AG09319 (cell line): ENCODE data around the gene SRRD.
"Not testable (repeated sequence)": the region's sequence is repeated elsewhere in the genome, so short reads cannot be mapped to it uniquely, and the experiment has no call there.

ENCODE experiments used
- DNase-seq: peaks from one replicate; pipeline ENCODE4 v3.0.0-alpha.2; 2010; ENCODE audit warnings: low read depth; ENCODE audit errors: extremely low read depth
- TF ChIP-seq, protein P1 (sequence below): IDR thresholded peaks from 2 replicates; pipeline ENCODE4 v1.5.1; 2011; ENCODE audit warnings: low read depth, mild to moderate bottlenecking, inconsistent platforms, low read length, moderate library complexity

Gene SRRD, protein sequence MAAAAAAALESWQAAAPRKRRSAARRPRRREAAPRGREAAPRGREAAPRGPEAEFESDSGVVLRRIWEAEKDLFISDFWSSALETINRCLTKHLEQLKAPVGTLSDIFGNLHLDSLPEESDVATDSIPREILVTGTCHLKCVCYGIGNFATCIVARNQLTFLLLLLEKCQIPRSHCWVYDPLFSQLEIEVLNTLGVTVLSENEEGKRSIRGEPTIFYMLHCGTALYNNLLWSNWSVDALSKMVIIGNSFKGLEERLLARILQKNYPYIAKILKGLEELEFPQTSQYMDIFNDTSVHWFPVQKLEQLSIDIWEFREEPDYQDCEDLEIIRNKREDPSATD

DNA sequence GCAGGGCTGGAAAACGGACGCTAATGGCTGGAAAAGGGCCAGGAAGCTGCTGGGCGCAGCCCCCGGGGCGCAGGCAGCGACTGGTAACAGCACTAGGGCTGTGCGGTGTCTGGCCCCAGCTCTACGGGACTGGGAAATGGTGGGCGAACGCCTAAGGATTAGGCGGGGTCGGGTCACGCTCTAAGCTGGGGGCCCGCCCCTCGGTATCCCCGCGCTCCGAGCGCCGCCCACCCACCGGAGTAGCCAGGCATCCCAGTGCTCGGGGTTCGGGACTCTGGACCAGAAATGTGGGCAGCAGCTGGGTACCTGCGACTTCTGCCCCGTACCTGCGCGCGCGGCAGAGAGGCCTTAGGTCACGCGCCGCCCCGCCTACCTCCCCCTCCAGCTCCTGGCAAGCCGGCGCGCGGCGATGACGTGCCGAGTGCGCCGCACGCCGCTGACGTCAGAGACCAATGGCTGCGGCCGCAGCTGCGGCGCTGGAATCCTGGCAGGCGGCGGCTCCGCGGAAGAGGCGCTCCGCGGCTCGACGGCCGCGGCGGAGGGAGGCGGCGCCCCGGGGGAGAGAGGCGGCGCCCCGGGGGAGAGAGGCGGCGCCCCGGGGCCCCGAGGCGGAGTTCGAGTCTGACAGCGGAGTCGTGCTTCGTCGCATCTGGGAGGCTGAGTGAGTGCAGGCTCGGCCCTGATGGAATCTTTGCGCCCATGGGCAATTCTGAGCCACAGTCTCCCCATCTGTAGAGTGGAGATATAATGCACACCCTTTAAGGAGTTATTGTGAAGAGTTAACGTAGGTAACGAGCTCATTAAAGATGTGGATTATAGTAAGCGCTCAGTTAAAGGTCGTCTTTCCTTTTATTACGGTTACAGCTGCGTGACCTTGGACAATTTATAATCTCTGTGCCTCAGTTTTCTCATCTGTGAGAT is at the start of gene SRRD, which contains the start of gene HPS4:
Gene SRRD, plus strand, starts transcription at position 439 of the 921 bp plus-strand sequence. Its CDS starts 14 bp downstream, at position 453.
Gene HPS4, minus strand, starts transcription at position 345 of the 921 bp plus-strand sequence. CDS start 2,021 bp downstream, outside the sequence.
- TF ChIP-seq, protein P1, sequence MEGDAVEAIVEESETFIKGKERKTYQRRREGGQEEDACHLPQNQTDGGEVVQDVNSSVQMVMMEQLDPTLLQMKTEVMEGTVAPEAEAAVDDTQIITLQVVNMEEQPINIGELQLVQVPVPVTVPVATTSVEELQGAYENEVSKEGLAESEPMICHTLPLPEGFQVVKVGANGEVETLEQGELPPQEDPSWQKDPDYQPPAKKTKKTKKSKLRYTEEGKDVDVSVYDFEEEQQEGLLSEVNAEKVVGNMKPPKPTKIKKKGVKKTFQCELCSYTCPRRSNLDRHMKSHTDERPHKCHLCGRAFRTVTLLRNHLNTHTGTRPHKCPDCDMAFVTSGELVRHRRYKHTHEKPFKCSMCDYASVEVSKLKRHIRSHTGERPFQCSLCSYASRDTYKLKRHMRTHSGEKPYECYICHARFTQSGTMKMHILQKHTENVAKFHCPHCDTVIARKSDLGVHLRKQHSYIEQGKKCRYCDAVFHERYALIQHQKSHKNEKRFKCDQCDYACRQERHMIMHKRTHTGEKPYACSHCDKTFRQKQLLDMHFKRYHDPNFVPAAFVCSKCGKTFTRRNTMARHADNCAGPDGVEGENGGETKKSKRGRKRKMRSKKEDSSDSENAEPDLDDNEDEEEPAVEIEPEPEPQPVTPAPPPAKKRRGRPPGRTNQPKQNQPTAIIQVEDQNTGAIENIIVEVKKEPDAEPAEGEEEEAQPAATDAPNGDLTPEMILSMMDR: no peak
- peak; percentile 74 for DNase-seq

DNA sequence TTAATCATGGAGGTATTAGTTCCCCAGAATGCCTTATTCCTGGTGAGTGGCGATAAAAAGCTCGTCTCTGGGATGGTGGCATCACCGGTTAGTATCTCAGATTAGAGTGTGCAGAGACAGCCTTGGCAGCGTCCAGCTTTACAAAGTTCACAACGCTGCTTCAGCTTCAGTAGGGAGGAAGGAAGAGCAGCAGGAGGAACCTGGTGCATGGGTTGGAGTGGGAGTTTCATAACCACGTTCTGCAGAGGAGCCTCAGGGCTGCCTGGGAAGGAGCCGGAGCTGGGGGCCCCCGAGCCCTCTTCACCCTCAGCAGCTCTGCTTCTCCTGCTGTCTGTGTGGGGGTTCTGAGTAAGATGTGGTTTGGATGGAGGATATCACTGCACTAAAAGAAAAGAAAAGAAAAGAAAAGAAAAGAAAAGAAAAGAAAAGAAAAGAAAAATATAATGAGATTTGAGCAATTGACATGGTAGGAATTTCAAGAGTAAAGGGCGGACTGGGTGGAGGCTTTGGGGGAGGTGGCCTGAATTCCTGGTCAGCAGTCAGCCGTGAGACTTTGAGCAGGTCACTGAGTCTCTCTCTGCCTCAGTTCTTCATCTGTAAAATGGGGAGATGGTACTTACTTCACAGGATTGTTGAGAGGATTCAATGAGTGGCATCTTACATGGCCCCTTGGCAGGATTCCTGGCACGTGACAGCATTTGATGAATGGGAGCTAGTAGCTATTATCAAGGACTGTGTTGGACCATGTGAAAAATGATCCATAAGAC is 48.2 kb upstream of the SRRD start:
- TF ChIP-seq, protein P1: no peak
- DNase-seq: no peak

DNA sequence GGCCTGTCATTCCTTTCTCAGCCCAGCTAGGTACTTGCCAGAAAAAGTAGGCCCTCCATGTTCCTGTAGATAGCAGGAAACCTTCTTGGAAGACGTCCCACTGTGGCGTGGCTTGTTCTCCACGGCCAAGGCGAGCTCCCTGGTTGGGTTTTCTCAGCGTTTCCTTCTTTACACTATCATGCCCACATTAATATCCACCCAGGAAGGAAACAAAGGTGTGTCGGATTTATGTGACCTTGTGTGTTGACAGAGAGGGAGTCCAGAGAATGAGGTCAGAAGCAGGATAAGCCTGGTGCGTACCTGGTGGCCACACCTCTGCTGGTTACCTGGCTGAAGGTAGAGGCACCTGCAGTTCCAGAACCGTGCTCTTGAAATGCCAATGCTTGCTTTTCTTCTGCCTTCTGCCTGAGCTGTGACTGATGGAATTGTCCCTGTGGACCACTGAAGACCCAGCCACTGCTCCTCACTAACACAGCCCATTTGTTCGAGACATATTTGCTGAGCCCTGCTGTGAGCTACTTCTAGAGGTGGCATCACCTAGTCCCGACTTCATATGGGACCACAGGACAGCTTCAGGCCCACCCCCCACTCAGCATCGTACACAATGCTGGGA is 46.7 kb upstream of the SRRD start:
- DNase-seq: no peak
- TF ChIP-seq, protein P1: no peak

DNA sequence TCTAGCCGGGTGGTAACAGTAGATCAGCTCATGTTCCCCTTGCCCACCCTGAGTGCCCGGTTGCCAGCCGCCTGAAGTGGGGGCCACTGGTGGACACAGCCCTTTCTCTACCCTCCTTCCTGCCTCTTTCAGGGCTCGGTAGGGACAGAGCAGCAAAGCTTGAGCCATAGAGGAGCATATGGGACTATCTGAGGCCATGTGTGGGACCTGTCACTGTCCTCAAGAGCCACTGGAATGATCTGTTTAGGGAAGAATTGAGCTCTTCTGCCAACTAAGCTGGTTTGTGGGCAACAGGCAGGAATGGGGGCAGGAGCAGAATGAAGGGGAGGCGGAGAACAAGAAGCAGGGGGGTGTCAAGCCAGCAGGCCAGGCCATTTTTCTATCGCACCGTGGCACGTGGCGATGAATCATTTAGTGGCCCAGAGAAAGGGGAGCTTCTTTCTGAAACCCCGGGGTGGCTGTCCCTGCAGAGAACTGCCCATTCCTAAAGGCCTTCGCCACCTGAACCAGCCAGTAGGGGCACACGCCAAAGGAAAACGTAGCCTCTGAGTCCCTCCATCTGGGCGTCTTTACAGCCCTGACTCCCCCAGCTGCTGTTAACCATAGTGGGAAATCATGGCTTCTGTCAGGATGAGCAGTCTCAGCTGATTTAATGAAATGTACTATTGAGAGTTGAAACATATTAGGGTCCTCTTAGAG is 45.8 kb upstream of the SRRD start:
- DNase-seq: no peak
- TF ChIP-seq, protein P1: no peak

DNA sequence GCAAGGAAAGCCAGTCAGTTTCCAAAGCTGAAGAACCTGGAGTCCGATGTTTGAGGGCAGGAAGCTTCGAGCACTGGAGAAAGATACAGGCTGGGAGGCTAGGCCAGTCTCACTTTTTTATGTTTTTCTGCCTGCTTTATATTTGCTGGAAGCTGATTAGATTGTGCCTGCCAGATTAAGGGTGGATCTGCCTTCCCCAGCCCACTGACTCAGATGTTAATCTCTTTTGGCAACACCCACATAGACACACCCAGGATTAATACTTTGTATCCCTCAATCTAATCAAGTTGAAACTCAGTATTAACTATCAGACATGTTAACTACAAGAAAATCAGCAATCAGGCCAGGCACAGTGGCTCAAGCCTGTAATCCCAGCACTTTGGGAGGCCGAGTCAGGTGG is 44.9 kb upstream of the SRRD start:
- DNase-seq: not testable (repeated sequence)

DNA sequence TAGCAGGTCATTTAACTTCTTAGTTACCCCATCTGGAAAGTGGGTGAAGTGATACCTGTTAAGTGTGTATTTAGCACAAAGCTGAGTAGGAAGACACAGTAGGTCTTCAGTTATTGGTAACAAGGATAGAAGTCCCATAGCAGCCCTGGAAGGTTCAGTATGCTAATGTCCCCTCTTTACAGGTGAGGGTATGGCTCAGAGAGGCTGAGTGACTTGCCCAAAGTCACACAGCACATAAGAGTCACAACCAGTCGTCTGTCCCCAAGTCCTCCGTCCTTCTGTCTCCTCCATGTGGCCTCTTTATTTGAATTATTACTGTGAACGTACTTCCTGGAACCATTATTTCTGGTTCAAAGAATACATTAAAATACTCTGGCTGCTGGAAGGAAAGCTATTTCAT is 44.1 kb upstream of the SRRD start:
- DNase-seq: no peak
- TF ChIP-seq, protein P1: no peak
